ENCODE results near the gene IL23R. TPM values are rescaled to one million over a fixed set of nuclear protein-coding genes. Genes with fewer than 3 reads are reported as not detected.

The IL23R gene
- total and polyA plus RNA-seq, 8 donors, result 0.06 to 0.31 (median 0.13) TPM; not detected in 3

GRCh38 chr1:67242016-67242415 lies 75.8 kb downstream of the IL23R start:
- no peak for TF ChIP-seq CTCF (IDR thresholded peaks at IDR 0.05)
- DNase-seq (no peak), ATAC-seq (no peak)
- no peak overlapping the region for H3K4me3 ChIP-seq
- H3K4me1 ChIP-seq, result no peaks in the 10 kb centered on the region
- H3K27me3 ChIP-seq, result no peaks in the 10 kb centered on the region
- no peaks in the 10 kb centered on the region for H3K36me3 ChIP-seq
- H3K9me3 ChIP-seq, result no peaks in the 10 kb centered on the region
- intact Hi-C loops (cut with DNase I), result no loop called here
- H3K27ac ChIP-seq, result no peak overlapping the region

DNA sequence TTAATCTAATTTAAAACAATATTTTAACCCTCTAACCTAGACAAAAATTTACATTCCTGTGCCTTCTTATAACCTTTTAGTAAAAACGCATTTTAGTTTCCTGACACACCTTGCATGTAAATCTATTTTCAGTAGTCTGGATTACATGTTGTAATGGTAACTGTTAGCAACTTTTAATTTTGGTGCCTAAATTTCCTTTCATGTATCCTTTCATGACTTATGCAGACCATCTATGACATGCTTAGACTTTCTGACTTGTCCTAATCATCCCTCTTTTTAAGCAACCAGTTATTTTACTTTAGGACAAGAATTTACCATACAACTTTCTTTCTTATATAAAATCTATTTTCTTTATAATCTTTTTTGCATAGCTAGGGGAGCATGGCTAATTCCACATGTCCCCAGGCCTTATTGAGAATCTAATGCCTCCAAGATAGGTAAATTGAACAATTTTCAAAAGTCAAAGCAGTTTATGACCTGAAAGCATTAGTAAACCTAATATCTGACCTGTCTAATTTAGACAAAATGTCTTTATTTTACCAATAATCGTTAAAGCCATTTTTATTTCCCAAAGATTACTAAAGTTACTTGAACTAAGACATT lies 83.9 kb downstream of the IL23R start:
- ATAC-seq (no peak), DNase-seq (no peak)
- Histone ChIP-seq H3K4me1 (no peaks in the 10 kb centered on the region), H3K9me3 (peaks cover 4 to 17% of the 10 kb centered on the region in 2 donors), H3K27ac (no peak overlapping the region), H3K36me3 (no peaks in the 10 kb centered on the region), H3K27me3 (no peaks in the 10 kb centered on the region), H3K4me3 (no peak overlapping the region)
- intact Hi-C loops (cut with DNase I), result no loop called here
- TF ChIP-seq CTCF (IDR thresholded peaks at IDR 0.05), result no peak

DNA sequence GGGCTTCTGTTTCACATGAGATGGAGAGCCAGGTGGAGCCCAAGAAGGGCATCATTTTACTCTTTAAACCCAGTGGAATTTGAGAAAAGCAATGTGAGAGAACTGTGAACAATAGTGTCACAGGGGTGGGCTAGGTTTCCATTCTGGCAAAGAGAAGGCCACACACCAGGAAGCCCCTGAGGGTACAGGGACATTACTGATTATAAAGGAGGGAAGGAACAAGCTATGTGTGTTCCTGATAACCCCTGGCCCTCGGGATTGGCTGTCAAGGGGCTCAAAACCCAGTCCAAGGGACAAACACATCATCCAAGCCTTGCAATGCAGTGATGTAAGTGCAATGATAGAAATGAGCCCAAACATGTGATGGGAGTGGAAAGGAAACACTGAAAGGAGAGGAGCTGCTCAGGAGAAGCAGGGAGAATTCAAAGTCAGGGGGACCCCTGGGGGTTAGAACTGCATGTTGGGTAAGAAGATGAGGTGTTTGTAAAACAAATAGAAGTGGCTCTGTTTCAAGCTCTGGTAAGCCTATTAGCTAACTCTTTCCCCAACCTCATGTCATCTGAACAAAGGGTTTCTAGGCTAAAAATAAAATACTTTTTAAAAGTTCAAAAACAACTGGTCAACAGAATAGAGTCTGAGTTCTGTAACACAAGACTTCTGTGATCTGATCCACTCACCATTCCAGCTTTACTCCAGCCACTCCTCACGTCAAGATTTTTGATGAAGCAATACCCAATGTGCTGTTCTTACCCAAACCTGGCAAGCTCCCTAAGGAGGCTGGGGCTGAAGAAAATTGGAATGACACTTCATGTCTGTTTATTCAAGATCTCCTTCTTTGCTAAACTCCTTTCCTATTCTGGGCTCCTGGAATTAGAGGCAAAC lies 90.3 kb downstream of the IL23R start:
- intact Hi-C loops (cut with DNase I), result no loop called here
- H3K27ac ChIP-seq, result no peak overlapping the region

DNA sequence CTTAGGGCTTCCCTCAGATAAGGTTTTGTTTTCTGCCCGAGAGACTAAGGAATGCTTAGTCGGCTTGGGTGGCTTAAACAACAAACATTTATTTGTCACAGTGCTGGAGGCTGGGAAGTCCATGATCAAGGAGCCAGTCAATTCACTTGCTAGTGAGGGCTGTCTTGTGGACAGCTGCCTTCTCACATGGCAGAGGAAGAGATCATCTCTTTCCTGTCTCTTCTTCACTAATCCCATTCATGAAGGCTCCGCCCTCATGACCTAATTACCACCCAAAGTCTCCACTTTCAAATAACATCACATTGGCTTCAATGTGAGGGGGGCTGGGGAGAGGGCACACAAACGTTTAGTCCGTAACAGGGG lies 90.9 kb downstream of the IL23R start:
- no peak overlapping the region for H3K4me3 ChIP-seq
- no peaks in the 10 kb centered on the region for H3K9me3 ChIP-seq
- H3K27ac ChIP-seq, result no peak overlapping the region
- H3K36me3 ChIP-seq, result no peaks in the 10 kb centered on the region
- intact Hi-C loops (cut with DNase I), result no loop called here
- no peak for TF ChIP-seq CTCF (IDR thresholded peaks at IDR 0.05)
- no peak for DNase-seq
- H3K27me3 ChIP-seq, result no peaks in the 10 kb centered on the region
- no peaks in the 10 kb centered on the region for H3K4me1 ChIP-seq
- ATAC-seq, result no peak

More for the DNA sequence above, 90.3 kb downstream of the IL23R start:
- H3K27me3 ChIP-seq, result no peaks in the 10 kb centered on the region
- no peak for TF ChIP-seq CTCF (IDR thresholded peaks at IDR 0.05)
- peak in 1 of 4 donors; percentile 30 for DNase-seq
- no peaks in the 10 kb centered on the region for H3K36me3 ChIP-seq
- H3K9me3 ChIP-seq, result no peaks in the 10 kb centered on the region
- H3K4me3 ChIP-seq, result no peak overlapping the region
- H3K4me1 ChIP-seq, result no peaks in the 10 kb centered on the region
- ATAC-seq, result peak; percentile 97

- H3K4me1 ChIP-seq, result no peaks in the 10 kb centered on the region
- no peaks in the 10 kb centered on the region for H3K9me3 ChIP-seq
- H3K27me3 ChIP-seq, result no peaks in the 10 kb centered on the region
- no peak overlapping the region for H3K4me3 ChIP-seq
- no peaks in the 10 kb centered on the region for H3K36me3 ChIP-seq
- no peak for DNase-seq
- ATAC-seq, result no peak
- H3K27ac ChIP-seq, result no peak overlapping the region
- intact Hi-C loops (cut with DNase I), result no loop called here
- TF ChIP-seq CTCF (IDR thresholded peaks at IDR 0.05), result no peak
Observed at GRCh38 chr1:67261680-67262079, 95.4 kb downstream of the IL23R start.
